Endodermal cell (in vitro differentiated cells): ENCODE measurements around the gene ADGRD1. TPM values are rescaled to one million over a fixed set of nuclear protein-coding genes. Genes with fewer than 3 reads are reported as not detected.

Experiments
- DNase-seq: peaks from one replicate; pipeline ENCODE4 v3.0.0-alpha.2; 2017
- H3K27ac ChIP-seq: 2 replicates; pipeline ENCODE4 v1.5.1; 2013; ENCODE audit warnings: mild to moderate bottlenecking, low read depth, low read length, moderate library complexity
- H3K27me3 ChIP-seq: 2 replicates; pipeline ENCODE4 v1.6.1; 2013; ENCODE audit warnings: mild to moderate bottlenecking, low read length, moderate library complexity; ENCODE audit not compliant: insufficient read depth, control insufficient read depth, poor library complexity, severe bottlenecking
- H3K36me3 ChIP-seq: 2 replicates; pipeline ENCODE4 v1.7.0; 2013; ENCODE audit warnings: mild to moderate bottlenecking, low read length, moderate library complexity; ENCODE audit not compliant: control insufficient read depth, insufficient read depth
- H3K4me1 ChIP-seq: one replicate; pipeline ENCODE4 v1.7.0; 2013; ENCODE audit warnings: low read length; ENCODE audit not compliant: control insufficient read depth, insufficient read depth
- H3K4me3 ChIP-seq: 2 replicates; pipeline ENCODE4 v1.5.1; 2013; ENCODE audit warnings: mild to moderate bottlenecking, low read length, moderate library complexity
- H3K9ac ChIP-seq: 2 replicates; pipeline ENCODE4 v1.6.1; 2013; ENCODE audit warnings: mild to moderate bottlenecking, low read length, moderate library complexity; ENCODE audit not compliant: poor library complexity, severe bottlenecking; ENCODE audit errors: extremely low read depth
- H3K9me3 ChIP-seq: 2 replicates; pipeline ENCODE4 v1.6.1; 2013; ENCODE audit warnings: mild to moderate bottlenecking, low read length, moderate library complexity; ENCODE audit not compliant: control insufficient read depth
- H3K27ac Mint-ChIP-seq: 2 replicates; pipeline ENCODE4 v1.8.0; 2020; ENCODE audit warnings: mixed read lengths
- H3K27me3 Mint-ChIP-seq: 2 replicates; pipeline ENCODE4 v1.8.0; 2021; ENCODE audit warnings: mild to moderate bottlenecking, mixed read lengths; ENCODE audit not compliant: insufficient read depth
- H3K36me3 Mint-ChIP-seq: 2 replicates; pipeline ENCODE4 v1.8.0; 2020; ENCODE audit warnings: low read depth, mixed read lengths
- H3K4me1 Mint-ChIP-seq: 2 replicates; pipeline ENCODE4 v1.8.0; 2020; ENCODE audit warnings: mixed read lengths
- H3K4me3 Mint-ChIP-seq: 2 replicates; pipeline ENCODE4 v1.8.0; 2020; ENCODE audit warnings: mild to moderate bottlenecking, moderate library complexity, mixed read lengths
- H3K9me3 Mint-ChIP-seq: 2 replicates; pipeline ENCODE4 v1.8.0; 2020; ENCODE audit warnings: mild to moderate bottlenecking, mixed read lengths
- CTCF ChIP-seq: fragments of 200-600 bp; sonication (generic); conservative IDR thresholded peaks from 2 replicates; pipeline ENCODE4 v1.5.0; 2021; ENCODE audit warnings: antibody characterized with exemption, mild to moderate bottlenecking
- WGBS, 2 experiments: methylation state at CpG; one replicate each; pipeline versions ENCODE4 v1.1.5 to v1.1.7; 2013; ENCODE audit warnings: missing lambda C conversion rate in 2 of 2, mixed read lengths in 1 of 2; ENCODE audit not compliant: insufficient coverage in 1 of 2, insufficient read length in 1 of 2; 5-methylcytosine and 5-hydroxymethylcytosine counted together
- total RNA-seq, 2 donors: library from RNA; stranded (reverse); fragmentation: NEBNext Ultra II Directional in 1 of 2; extraction: Animal tissue kit (Norgen Biotek cat#: 25700) in 1 of 2; gene quantifications; 2 replicates in 1 of 2; 3 replicates in 1 of 2; pipeline ENCODE4 v1.2.1, GENCODE V29; 2021

ADGRD1 gene
- total RNA-seq, 2 donors from 2014 or later: 1.3 to 2.9 TPM

GRCh38 chr12:131190965-131191364, 237.3 kb downstream of the ADGRD1 start:
- H3K27me3 Mint-ChIP-seq: peaks cover 16% of the 10 kb centered on the region
- H3K4me1 Mint-ChIP-seq: no peaks in the 10 kb centered on the region
- H3K9me3 Mint-ChIP-seq: peaks cover 10% of the 10 kb centered on the region
- Histone ChIP-seq H3K27me3 (no peaks in the 10 kb centered on the region), H3K9me3 (no peaks in the 10 kb centered on the region), H3K4me3 (no peak overlapping the region), H3K36me3 (no peaks in the 10 kb centered on the region), H3K27ac (no peak overlapping the region), H3K4me1 (no peaks in the 10 kb centered on the region), H3K9ac (no peak overlapping the region)
- DNase-seq: no peak
- 90 to 95% methylated on average over 2 to 4 of the region's 4 CpGs for WGBS, 2 experiments
- TF ChIP-seq CTCF: no peak
- H3K4me3 Mint-ChIP-seq: no peak overlapping the region
- no peaks in the 10 kb centered on the region for H3K36me3 Mint-ChIP-seq
- H3K27ac Mint-ChIP-seq: no peak overlapping the region

Other genes starting within 250 kb of the ADGRD1 start
- gene RIMBP2, start 237.6 kb upstream of the ADGRD1 start, total RNA-seq: 1 to 10 TPM in 1 of 2 donors, under 1 TPM in 1; 0.13 to 3.4 TPM
- 10 to 100 TPM; 18.2 to 20.2 TPM for gene STX2, start 114.7 kb upstream of the ADGRD1 start, total RNA-seq
- gene RAN, start 81.8 kb upstream of the ADGRD1 start, total RNA-seq: 1,000 to 10,000 TPM; 1,323 to 1,383 TPM